Hepatocyte (in vitro differentiated cells): ENCODE results near the gene DEFB126. TPM values are rescaled to one million over a fixed set of nuclear protein-coding genes. Genes with fewer than 3 reads are reported as not detected.
"Not testable (repeated sequence)": the region's sequence is repeated elsewhere in the genome, so short reads cannot be mapped to it uniquely, and the experiment has no call there.

ENCODE experiments used
- DNase-seq: peaks from one replicate; pipeline ENCODE4 v3.0.0-alpha.2; 2016; ENCODE audit warnings: low spot score
- H2AFZ ChIP-seq: fragments of 200-600 bp; sonication (generic); 2 replicates; pipeline ENCODE4 v1.6.0; 2016; ENCODE audit warnings: antibody characterized with exemption, mild to moderate bottlenecking
- H3K27ac ChIP-seq: fragments of 200-600 bp; sonication (generic); 2 replicates; pipeline ENCODE4 v1.5.1; 2016; ENCODE audit warnings: mild to moderate bottlenecking
- H3K27me3 ChIP-seq: fragments of 200-600 bp; sonication (generic); 2 replicates; pipeline ENCODE4 v1.6.1; 2016
- H3K36me3 ChIP-seq: fragments of 200-600 bp; sonication (generic); replicated peaks from 2 replicates; pipeline ENCODE4 v1.5.1; 2016; ENCODE audit warnings: low read depth; ENCODE audit not compliant: insufficient read depth
- H3K4me1 ChIP-seq: fragments of 200-600 bp; sonication (generic); 2 replicates; pipeline ENCODE4 v1.5.1; 2016; ENCODE audit warnings: mild to moderate bottlenecking, moderate library complexity; ENCODE audit not compliant: insufficient read depth
- H3K4me2 ChIP-seq: fragments of 200-600 bp; sonication (generic); 2 replicates; pipeline ENCODE4 v1.6.0; 2016
- H3K4me3 ChIP-seq: fragments of 200-600 bp; sonication (generic); 2 replicates; pipeline ENCODE4 v1.5.1; 2016; ENCODE audit warnings: mild to moderate bottlenecking
- H3K79me2 ChIP-seq: fragments of 200-600 bp; sonication (generic); 2 replicates; pipeline ENCODE4 v1.6.0; 2017; ENCODE audit warnings: mild to moderate bottlenecking
- H3K9me2 ChIP-seq: fragments of 200-600 bp; sonication (generic); replicated peaks from 2 replicates; pipeline ENCODE4 v1.6.0; 2017; ENCODE audit warnings: mild to moderate bottlenecking; ENCODE audit not compliant: insufficient read depth
- H3K9me3 ChIP-seq: fragments of 200-600 bp; sonication (generic); 2 replicates; pipeline ENCODE4 v1.5.1; 2016; ENCODE audit warnings: low read depth, mild to moderate bottlenecking
- H4K20me1 ChIP-seq: fragments of 200-600 bp; sonication (generic); 2 replicates; pipeline ENCODE4 v1.6.0; 2016; ENCODE audit warnings: mild to moderate bottlenecking; ENCODE audit not compliant: insufficient read depth, poor library complexity, severe bottlenecking
- CTCF ChIP-seq: fragments of 200-600 bp; sonication (generic); IDR thresholded peaks from 2 replicates; pipeline ENCODE4 v1.5.1; 2016; ENCODE audit warnings: antibody characterized with exemption, mild to moderate bottlenecking; ENCODE audit not compliant: poor library complexity
- EZH2 ChIP-seq: fragments of 200-600 bp; sonication (generic); IDR thresholded peaks from 2 replicates; pipeline ENCODE4 v1.6.1; 2016; ENCODE audit warnings: antibody characterized with exemption, mild to moderate bottlenecking, borderline replicate concordance
- EZH2phosphoT487 ChIP-seq: fragments of 200-600 bp; sonication (generic); IDR thresholded peaks from one replicate; pipeline ENCODE4 v1.6.1; 2018; ENCODE audit warnings: antibody characterized with exemption, mild to moderate bottlenecking, low read depth, moderate library complexity; ENCODE audit not compliant: unreplicated experiment, severe bottlenecking
- WGBS: methylation state at CpG from one replicate; pipeline ENCODE4 v1.1.6; 2016; ENCODE audit warnings: low lambda C conversion rate; ENCODE audit errors: missing lambda C conversion rate; 5-methylcytosine and 5-hydroxymethylcytosine counted together
- polyA plus RNA-seq: library from polyadenylated mRNA; unstranded; fragments of >200 nt; fragmentation: Nextera tagmentation; extraction: Ambion mirVana; gene quantifications from 2 replicates; pipeline ENCODE4 v1.2.1, GENCODE V29; 2016
- total RNA-seq: library from RNA; depleted of rRNA; stranded (reverse); fragments of >200 nt; gene quantifications from 2 replicates; pipeline ENCODE4 v1.2.3, GENCODE V29; 2014

DEFB126 gene
- total and polyA plus RNA-seq, 2 experiments from 2014 or later, result not detected

- Histone ChIP-seq H3K9me3 (no peaks in the 10 kb centered on the region), H4K20me1 (no peaks in the 10 kb centered on the region), H3K9me2 (no peaks in the 10 kb centered on the region), H3K4me1 (no peaks in the 10 kb centered on the region), H3K79me2 (no peaks in the 10 kb centered on the region), H3K4me3 (no peak overlapping the region), H3K4me2 (no peak overlapping the region), H3K27me3 (no peaks in the 10 kb centered on the region), H3K36me3 (no peaks in the 10 kb centered on the region), H3K27ac (no peak overlapping the region), H2AFZ (no peak overlapping the region)
- TF ChIP-seq EZH2phosphoT487 (no peak), CTCF (no peak), EZH2 (no peak)
- no peak for DNase-seq
Observed at GRCh38 chr20:101975-102374, 40.4 kb upstream of the DEFB126 start.

DNA sequence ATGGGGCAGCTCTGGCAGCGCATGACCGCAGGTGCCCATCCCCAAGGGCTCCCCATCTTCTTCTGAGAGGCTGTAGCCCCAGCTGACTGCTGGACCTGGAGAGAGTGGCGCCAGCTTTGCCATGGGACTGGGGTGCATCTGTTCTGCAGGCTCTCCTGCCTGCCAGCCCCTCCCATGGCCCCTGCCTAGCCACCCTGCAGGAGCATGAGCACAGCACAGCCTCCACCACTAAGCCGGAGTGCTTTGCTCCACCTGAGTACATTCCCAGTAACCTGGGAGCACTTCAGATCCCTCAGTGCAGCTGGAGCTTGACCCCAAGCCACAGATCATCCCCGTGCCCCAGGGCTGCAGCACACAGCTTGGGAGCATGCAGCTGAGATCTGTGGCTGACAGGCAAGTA is 38.9 kb upstream of the DEFB126 start:
- 80% methylated on average over 5 of the region's 5 CpGs for WGBS
- no peak for TF ChIP-seq EZH2phosphoT487
- TF ChIP-seq CTCF, result no peak
- no peak for TF ChIP-seq EZH2

DNA sequence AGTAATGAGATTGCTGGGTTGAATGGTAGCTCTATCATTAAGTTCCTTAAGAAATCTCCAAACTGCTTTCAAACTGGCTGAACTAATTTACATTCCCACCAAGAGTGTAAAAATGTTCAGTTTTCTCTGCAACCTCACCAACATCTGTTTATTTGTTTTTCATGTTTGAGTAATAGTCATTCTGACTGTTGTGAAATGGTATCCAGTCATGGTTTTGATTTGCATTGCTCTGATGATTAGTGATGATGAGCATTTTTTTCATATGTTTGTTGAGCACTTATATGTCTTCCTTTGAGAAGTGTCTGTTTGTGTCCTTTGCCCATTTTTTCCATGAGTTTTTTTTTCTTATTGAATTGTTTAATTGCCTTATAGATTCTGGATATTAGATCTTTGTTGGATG is 30.0 kb upstream of the DEFB126 start:
- TF ChIP-seq EZH2phosphoT487 (no peak), EZH2 (no peak), CTCF (no peak)
- Histone ChIP-seq H4K20me1 (no peaks in the 10 kb centered on the region), H3K4me3 (no peak overlapping the region), H3K9me3 (no peaks in the 10 kb centered on the region), H3K4me2 (no peak overlapping the region), H2AFZ (no peak overlapping the region), H3K36me3 (no peaks in the 10 kb centered on the region), H3K27ac (no peak overlapping the region), H3K9me2 (no peaks in the 10 kb centered on the region), H3K4me1 (no peaks in the 10 kb centered on the region), H3K27me3 (no peaks in the 10 kb centered on the region), H3K79me2 (no peaks in the 10 kb centered on the region)
- no peak for DNase-seq

More for the DNA sequence above, 38.9 kb upstream of the DEFB126 start:
- Histone ChIP-seq H3K79me2 (no peaks in the 10 kb centered on the region), H3K4me2 (no peak overlapping the region), H3K4me3 (no peak overlapping the region), H2AFZ (no peak overlapping the region), H4K20me1 (no peaks in the 10 kb centered on the region), H3K36me3 (no peaks in the 10 kb centered on the region), H3K27ac (no peak overlapping the region), H3K9me2 (no peaks in the 10 kb centered on the region), H3K4me1 (no peaks in the 10 kb centered on the region), H3K27me3 (no peaks in the 10 kb centered on the region), H3K9me3 (no peaks in the 10 kb centered on the region)
- DNase-seq, result no peak

DNA sequence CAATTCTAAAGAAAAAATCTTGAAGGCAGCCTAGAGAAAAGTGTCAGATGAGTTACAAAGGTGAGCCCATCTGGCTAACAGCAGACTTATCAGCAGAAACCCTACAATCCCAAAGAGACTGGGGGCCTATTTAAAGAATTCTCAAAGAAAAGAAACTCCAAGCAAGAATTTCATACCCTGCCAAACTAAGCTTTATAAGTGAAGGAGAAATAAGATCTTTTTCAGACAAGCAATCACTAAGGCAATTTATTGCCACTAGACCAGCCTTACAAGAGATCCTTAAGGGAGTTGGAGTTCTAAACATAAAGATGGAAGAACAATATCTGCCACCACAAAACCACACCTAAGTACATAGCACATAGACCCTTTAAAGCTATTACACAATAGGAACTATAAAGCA is 24.9 kb upstream of the DEFB126 start:
- TF ChIP-seq EZH2 (no peak), CTCF (no peak), EZH2phosphoT487 (no peak)
- H3K79me2 ChIP-seq, result no peaks in the 10 kb centered on the region
- H3K9me2 ChIP-seq, result no peaks in the 10 kb centered on the region
- H4K20me1 ChIP-seq, result no peaks in the 10 kb centered on the region
- H3K4me2 ChIP-seq, result no peak overlapping the region
- no peaks in the 10 kb centered on the region for H3K9me3 ChIP-seq
- H3K27ac ChIP-seq, result no peak overlapping the region
- H3K4me3 ChIP-seq, result no peak overlapping the region
- H2AFZ ChIP-seq, result no peak overlapping the region
- DNase-seq, result no peak
- H3K27me3 ChIP-seq, result no peaks in the 10 kb centered on the region
- no peaks in the 10 kb centered on the region for H3K4me1 ChIP-seq
- no peaks in the 10 kb centered on the region for H3K36me3 ChIP-seq

DNA sequence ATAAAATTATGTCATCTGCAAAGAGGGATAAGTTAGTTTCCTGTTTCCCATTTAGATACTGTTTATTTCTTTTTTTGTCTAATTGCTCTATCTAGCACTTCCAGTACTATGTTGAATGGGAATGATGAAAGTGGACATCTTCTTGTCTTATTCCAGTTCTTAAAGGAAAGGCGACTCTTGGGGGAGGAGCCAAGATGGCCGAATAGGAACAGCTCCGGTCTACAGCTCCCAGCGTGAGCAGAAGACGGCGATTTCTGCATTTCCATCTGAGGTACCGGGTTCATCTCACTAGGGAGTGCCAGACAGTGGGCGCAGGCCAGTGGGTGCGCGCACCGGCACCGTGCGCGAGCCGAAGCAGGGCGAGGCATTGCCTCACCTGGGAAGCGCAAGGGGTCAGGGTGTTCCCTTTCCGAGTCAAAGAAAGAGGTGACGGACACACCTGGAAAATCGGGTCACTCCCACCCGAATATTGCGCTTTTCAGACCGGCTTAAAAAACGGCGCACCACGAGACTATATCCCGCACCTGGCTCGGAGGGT is 12.5 kb upstream of the DEFB126 start:
- H3K4me2 ChIP-seq, H3K79me2 ChIP-seq, H3K9me2 ChIP-seq, H3K4me1 ChIP-seq, H3K27ac ChIP-seq, H4K20me1 ChIP-seq, H3K4me3 ChIP-seq, H3K36me3 ChIP-seq, DNase-seq, H3K27me3 ChIP-seq, H2AFZ ChIP-seq, H3K9me3 ChIP-seq: not testable (repeated sequence)
- WGBS, result 87% methylated on average over 23 of the region's 28 CpGs
